ENCODE data around the gene CDK15.

DNA sequence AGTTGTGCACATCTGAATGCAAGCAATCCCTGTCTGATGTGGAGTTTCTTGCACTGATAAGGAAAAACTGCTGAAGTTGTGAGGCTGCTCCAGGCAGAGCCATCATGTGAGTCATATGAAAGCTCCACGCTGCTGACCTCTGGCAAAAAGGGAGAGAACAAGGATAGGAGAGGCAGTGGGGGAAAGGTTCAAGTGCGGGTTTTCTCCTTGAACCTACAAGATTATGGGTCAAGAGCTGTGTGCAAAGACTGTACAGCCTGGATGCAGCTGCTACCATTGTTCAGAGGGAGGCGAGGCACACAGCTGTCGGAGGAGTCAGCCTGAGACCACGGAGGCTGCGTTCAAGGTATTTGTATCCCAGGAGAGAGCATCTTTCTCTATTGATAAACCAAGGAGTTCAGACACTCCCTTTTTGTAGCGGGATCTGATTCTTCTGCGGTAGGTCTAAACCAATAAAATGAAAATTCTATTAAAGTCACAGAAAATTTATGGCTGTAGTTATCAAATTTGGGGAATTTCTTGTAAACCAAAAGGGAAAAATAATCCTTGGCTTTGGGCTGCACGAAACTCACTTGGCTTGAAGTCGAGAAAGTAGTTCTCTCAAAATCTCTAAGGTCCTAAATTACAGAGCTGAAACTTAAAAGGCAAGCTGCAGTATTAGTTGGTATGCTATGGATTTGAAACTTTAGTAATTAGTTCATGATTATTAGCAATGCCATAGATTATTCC, at the start of gene CDK15:
- TF ChIP-seq POLR2A (IDR thresholded peaks at IDR 0.05) (no peak), CTCF (IDR thresholded peaks at IDR 0.05) (no peak), POLR2AphosphoS5 (IDR thresholded peaks at IDR 0.05) (no peak)

Data from gastroesophageal sphincter (tissue), 3 donors.